Measurements from ENCODE around the gene SNX32. TPM values are rescaled to one million over a fixed set of nuclear protein-coding genes. Genes with fewer than 3 reads are reported as not detected.

Gene SNX32
- total RNA-seq, 4 donors from 2014 or later: 0.33 to 0.78 (median 0.41) TPM

DNA sequence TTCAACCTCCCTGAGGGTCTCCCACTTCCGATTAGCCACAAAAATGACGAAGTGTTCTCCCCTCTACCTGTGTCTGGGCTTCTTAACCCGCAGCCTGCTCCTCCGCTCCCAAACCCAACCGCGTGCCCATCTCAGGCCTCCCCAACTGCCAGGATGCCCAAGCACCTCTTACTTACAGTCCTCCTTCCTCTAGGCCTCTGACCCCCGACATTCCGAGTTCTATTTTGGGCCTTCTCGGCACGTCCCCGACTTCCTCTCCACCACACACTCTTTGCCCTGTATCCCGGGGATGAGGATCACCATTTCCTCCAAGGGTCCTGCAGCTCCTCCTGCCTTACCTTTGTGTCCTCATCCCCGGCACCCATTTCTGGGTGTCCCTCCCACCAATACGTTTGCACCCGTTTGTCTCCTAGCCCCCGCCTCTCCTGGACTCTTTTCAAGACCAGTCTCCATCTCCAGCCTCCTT lies 26.1 kb downstream of the SNX32 start:
- Histone ChIP-seq H3K9me3 (no peaks in the 10 kb centered on the region), H3K36me3 (peaks cover 30 to 56% (median 47%) of the 10 kb centered on the region in 4 donors), H3K4me1 (peaks cover 41 to 68% (median 66%) of the 10 kb centered on the region in 4 donors), H3K4me3 (peak overlapping the region; percentile 98 to 100 (median 99)), H3K27me3 (no peaks in the 10 kb centered on the region), H3K27ac (replicated peaks in 1 of 4) (peak overlapping the region; percentile 98 to 100 (median 98))
- WGBS: under 1% methylated on average over 16 of the region's 16 CpGs
- DNase-seq (ENCODE audit: extremely low spot score): no peak
- no peak for TF ChIP-seq EP300 (IDR thresholded peaks at IDR 0.05)
- intact Hi-C loops (cut with DNase I): no loop called here

DNA sequence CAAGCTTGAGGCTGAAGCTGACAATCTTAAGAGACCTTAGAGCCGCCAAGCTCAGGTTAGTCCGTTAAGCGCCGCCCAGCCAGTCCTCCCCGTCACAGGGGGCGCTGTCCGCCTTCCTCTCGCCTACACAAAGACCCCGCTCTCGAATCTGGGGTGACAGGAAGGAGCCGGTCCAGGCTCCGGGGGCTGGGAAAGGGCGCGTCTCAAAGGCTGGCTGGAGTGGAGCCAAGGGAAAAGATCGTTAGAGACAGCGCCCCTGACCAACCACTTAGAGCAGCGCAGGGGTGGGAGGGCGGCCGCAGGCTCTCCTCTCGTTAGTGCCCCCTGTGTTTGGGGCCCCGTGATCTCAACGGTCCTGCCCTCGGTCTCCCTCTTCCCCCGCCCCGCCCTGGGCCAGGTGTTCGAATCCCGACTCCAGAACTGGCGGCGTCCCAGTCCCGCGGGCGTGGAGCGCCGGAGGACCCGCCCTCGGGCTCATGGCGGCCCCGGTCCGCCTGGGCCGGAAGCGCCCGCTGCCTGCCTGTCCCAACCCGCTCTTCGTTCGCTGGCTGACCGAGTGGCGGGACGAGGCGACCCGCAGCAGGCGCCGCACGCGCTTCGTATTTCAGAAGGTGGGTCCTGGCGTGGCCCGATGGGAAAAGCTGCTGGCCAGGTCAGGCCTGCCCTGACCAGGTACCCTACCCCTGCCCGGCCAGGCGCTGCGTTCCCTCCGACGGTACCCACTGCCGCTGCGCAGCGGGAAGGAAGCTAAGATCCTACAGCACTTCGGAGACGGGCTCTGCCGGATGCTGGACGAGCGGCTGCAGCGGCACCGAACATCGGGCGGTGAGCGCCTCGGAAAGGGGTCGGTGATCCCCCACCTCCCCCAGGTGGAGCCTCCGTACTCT lies 26.8 kb downstream of the SNX32 start, which contains the start of gene MUS81:
Gene MUS81, plus strand, starts transcription at position 156 of the 887 bp plus-strand sequence. Its CDS starts 321 bp downstream, at position 477.
- TF ChIP-seq POLR2A (IDR thresholded peaks at IDR 0.05; ENCODE audit: low read depth) (peak; percentile 37), EP300 (IDR thresholded peaks at IDR 0.05) (no peak), POLR2AphosphoS5 (IDR thresholded peaks at IDR 0.05) (peak; percentile 90 to 96)
- TF ChIP-seq, protein P1, sequence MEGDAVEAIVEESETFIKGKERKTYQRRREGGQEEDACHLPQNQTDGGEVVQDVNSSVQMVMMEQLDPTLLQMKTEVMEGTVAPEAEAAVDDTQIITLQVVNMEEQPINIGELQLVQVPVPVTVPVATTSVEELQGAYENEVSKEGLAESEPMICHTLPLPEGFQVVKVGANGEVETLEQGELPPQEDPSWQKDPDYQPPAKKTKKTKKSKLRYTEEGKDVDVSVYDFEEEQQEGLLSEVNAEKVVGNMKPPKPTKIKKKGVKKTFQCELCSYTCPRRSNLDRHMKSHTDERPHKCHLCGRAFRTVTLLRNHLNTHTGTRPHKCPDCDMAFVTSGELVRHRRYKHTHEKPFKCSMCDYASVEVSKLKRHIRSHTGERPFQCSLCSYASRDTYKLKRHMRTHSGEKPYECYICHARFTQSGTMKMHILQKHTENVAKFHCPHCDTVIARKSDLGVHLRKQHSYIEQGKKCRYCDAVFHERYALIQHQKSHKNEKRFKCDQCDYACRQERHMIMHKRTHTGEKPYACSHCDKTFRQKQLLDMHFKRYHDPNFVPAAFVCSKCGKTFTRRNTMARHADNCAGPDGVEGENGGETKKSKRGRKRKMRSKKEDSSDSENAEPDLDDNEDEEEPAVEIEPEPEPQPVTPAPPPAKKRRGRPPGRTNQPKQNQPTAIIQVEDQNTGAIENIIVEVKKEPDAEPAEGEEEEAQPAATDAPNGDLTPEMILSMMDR (IDR thresholded peaks at IDR 0.05): peak; percentile 83 to 93 (median 86)
- Histone ChIP-seq H3K4me3 (peak within 1 kb of the TSS; percentile 98 to 100 (median 99)), H3K27ac (replicated peaks in 1 of 4) (peak within 1 kb of the TSS; percentile 98 to 100 (median 98)), H3K9me3 (no peaks in the 10 kb centered on the region), H3K27me3 (no peaks in the 10 kb centered on the region), H3K36me3 (peaks cover 29 to 56% (median 47%) of the 10 kb centered on the region in 4 donors), H3K4me1 (peaks cover 36 to 68% (median 59%) of the 10 kb centered on the region in 4 donors)
- DNase-seq (ENCODE audit: extremely low spot score): peak; percentile 99
- 0% methylated on average over 24 of the region's 78 CpGs for WGBS
- intact Hi-C loops (cut with DNase I): no loop called here

DNA sequence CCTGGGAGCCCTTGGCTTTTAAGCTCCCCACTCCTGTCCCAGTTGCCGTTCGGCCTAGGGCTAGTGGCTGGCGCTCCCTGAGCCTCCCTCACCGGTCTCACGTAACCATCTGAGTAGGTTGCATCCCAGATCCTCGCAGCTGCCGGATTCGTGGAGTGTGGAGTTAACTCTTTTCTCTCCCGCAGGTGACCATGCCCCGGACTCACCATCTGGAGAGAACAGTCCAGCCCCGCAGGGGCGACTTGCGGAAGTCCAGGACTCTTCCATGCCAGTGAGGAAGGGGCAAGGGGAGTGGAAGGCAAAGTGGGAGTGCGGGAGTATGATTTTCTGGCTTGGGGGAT lies 27.4 kb downstream of the SNX32 start:
- no peak for DNase-seq (ENCODE audit: extremely low spot score)
- 50% methylated on average over 1 of the region's 14 CpGs for WGBS
- H3K27me3 ChIP-seq: no peaks in the 10 kb centered on the region
- peaks cover 31 to 56% (median 47%) of the 10 kb centered on the region in 4 donors for H3K36me3 ChIP-seq
- H3K4me1 ChIP-seq: peaks cover 30 to 65% (median 53%) of the 10 kb centered on the region in 4 donors
- no peaks in the 10 kb centered on the region for H3K9me3 ChIP-seq
- intact Hi-C loops (cut with DNase I): no loop called here
- H3K4me3 ChIP-seq: peak overlapping the region; percentile 98 to 100 (median 99)
- H3K27ac ChIP-seq (replicated peaks in 1 of 4): peak overlapping the region; percentile 98 to 100 (median 98)
- no peak for TF ChIP-seq EP300 (IDR thresholded peaks at IDR 0.05)
- TF ChIP-seq, protein P1 (IDR thresholded peaks at IDR 0.05): no peak
- TF ChIP-seq POLR2AphosphoS5 (IDR thresholded peaks at IDR 0.05): no peak

DNA sequence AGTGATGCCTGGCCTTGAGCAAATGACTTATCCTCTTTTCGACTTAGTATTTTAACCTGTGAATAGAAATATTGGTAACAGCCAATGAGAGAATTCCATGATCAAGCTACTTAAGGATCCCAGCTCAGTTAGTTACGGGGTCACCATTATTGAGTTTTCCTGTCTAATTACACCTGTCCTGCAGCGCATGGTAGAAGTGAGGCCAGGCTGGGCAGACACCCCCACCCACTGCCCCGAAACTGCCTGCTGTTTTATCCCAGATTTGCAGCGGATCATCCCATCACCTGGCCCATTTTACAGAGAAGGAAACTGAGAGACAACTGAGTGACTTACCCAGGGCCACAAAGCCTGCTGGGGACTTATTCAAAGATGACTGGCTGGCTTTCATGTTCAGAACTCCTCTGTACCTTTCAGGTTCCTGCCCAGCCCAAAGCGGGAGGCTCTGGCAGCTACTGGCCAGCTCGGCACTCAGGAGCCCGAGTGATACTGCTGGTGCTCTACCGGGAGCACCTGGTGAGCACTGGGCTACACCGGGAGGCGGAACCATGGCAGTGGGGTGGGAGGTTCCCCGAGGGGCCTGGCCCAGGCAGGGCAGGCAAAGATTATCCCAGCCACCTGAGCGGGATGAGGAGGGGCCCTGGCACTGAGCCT lies 27.9 kb downstream of the SNX32 start:
- peaks cover 24 to 60% (median 48%) of the 10 kb centered on the region in 4 donors for H3K4me1 ChIP-seq
- 81% methylated on average over 12 of the region's 13 CpGs for WGBS
- H3K27me3 ChIP-seq: no peaks in the 10 kb centered on the region
- peaks cover 35 to 56% (median 51%) of the 10 kb centered on the region in 4 donors for H3K36me3 ChIP-seq
- TF ChIP-seq POLR2AphosphoS5 (IDR thresholded peaks at IDR 0.05): no peak
- TF ChIP-seq EP300 (IDR thresholded peaks at IDR 0.05): no peak
- no peak for TF ChIP-seq POLR2A (IDR thresholded peaks at IDR 0.05; ENCODE audit: low read depth)
- TF ChIP-seq, protein P1 (IDR thresholded peaks at IDR 0.05): no peak
- no peak for DNase-seq (ENCODE audit: extremely low spot score)
- intact Hi-C loops (cut with DNase I): no loop called here
- H3K9me3 ChIP-seq: no peaks in the 10 kb centered on the region
- H3K27ac ChIP-seq (replicated peaks in 1 of 4): peak overlapping the region; percentile 98 to 100 (median 98)
- H3K4me3 ChIP-seq: peak overlapping the region; percentile 98 to 100 (median 99)
